WTC11 (cell line): ENCODE data around the gene FAM43A.

Source experiments
- ATF2 ChIP-seq: sonication (generic); formaldehyde crosslinking; IDR thresholded peaks from 2 replicates; pipeline ENCODE4 v1.8.1; 2022; ENCODE audit warnings: low read depth, missing genetic modification reagents, borderline replicate concordance
- CBFB ChIP-seq: sonication (generic); formaldehyde crosslinking; IDR thresholded peaks from 2 replicates; pipeline ENCODE4 v1.8.1; 2022; ENCODE audit warnings: mild to moderate bottlenecking, low read depth, missing genetic modification reagents
- JUN ChIP-seq: sonication (generic); formaldehyde crosslinking; IDR thresholded peaks from 2 replicates; pipeline ENCODE4 v1.8.0; 2023; ENCODE audit warnings: mild to moderate bottlenecking, missing genetic modification reagents
- NR2C2 ChIP-seq: sonication (generic); formaldehyde crosslinking; IDR thresholded peaks from 2 replicates; pipeline ENCODE4 v1.8.0; 2022; ENCODE audit warnings: mild to moderate bottlenecking, missing genetic modification reagents
- SP1 ChIP-seq: sonication (generic); formaldehyde crosslinking; conservative IDR thresholded peaks from 2 replicates; pipeline ENCODE4 v1.8.1; 2022; ENCODE audit warnings: missing genetic modification reagents
- TEAD4 ChIP-seq: sonication (generic); formaldehyde crosslinking; IDR thresholded peaks from 2 replicates; pipeline ENCODE4 v1.8.0; 2022; ENCODE audit warnings: mild to moderate bottlenecking, missing genetic modification reagents
- ZNF281 ChIP-seq: sonication (generic); formaldehyde crosslinking; IDR thresholded peaks from 2 replicates; pipeline ENCODE4 v1.8.0; 2023; ENCODE audit warnings: mild to moderate bottlenecking, missing genetic modification reagents
- ZNF416 ChIP-seq: fragments of 250-450 bp; sonication (Bioruptor Pico); IDR thresholded peaks from 2 replicates; pipeline ENCODE4 v1.9.0; 2021; ENCODE audit warnings: mild to moderate bottlenecking, inconsistent platforms
- TF ChIP-seq, protein P1 (sequence below): fragments of 200-600 bp; IDR thresholded peaks from 2 replicates; pipeline ENCODE4 v1.8.0; 2022; ENCODE audit warnings: antibody characterized with exemption

DNA sequence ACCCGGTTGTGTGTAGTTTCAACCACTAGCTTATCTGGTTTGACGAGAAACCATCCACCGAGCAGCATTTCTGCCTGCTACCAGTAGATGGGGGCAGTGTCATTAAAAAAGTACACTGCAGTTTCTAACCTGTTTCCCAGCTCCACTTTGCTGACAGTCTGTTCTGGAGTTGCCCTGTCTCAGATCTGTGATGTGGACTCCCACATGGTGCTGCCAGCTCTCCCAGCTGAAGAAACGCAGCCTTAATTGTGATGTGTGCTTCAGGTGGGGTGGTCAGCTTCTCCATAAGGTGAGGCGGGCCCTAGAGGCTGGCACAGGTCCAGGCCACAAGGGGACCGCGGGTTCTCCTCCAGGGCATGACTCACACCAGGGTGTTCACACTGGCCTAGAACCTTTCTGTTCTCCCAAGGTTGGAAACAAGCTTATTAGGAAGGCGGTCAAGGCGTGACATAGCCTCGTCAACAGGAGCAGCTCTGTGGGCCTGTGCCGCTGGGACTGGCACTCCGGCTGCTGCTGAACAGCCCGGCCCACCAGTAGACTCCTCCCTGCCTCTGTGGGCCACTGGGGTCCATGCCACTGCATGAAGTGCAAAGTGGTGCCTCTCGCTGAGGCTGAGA, 2.9 kb upstream of the FAM43A start:
- TF ChIP-seq ZNF281 (CRISPR knock-in tag), result no peak
- TF ChIP-seq CBFB (CRISPR knock-in tag), result no peak
- TF ChIP-seq, protein P1, sequence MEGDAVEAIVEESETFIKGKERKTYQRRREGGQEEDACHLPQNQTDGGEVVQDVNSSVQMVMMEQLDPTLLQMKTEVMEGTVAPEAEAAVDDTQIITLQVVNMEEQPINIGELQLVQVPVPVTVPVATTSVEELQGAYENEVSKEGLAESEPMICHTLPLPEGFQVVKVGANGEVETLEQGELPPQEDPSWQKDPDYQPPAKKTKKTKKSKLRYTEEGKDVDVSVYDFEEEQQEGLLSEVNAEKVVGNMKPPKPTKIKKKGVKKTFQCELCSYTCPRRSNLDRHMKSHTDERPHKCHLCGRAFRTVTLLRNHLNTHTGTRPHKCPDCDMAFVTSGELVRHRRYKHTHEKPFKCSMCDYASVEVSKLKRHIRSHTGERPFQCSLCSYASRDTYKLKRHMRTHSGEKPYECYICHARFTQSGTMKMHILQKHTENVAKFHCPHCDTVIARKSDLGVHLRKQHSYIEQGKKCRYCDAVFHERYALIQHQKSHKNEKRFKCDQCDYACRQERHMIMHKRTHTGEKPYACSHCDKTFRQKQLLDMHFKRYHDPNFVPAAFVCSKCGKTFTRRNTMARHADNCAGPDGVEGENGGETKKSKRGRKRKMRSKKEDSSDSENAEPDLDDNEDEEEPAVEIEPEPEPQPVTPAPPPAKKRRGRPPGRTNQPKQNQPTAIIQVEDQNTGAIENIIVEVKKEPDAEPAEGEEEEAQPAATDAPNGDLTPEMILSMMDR, result peak; percentile 62
- TF ChIP-seq ATF2 (CRISPR knock-in tag), result no peak
- no peak for TF ChIP-seq ZNF416
- no peak for TF ChIP-seq JUN
- no peak for TF ChIP-seq NR2C2
- TF ChIP-seq TEAD4, result no peak
- no peak for TF ChIP-seq SP1 (CRISPR knock-in tag)
